Prostate gland (tissue), 2 donors: ENCODE measurements around the gene ISCU. TPM values are rescaled to one million over a fixed set of nuclear protein-coding genes. Genes with fewer than 3 reads are reported as not detected.

Experiments
- DNase-seq: peaks from one replicate; pipeline ENCODE4 v3.0.0-alpha.2; 2019; ENCODE audit warnings: low spot score
- H3K27ac ChIP-seq, 2 donors: fragments of 200-600 bp; sonication (generic); 2 replicates each; pipeline ENCODE4 v1.5.1; 2017 to 2019
- H3K27me3 ChIP-seq: fragments of 200-600 bp; sonication (generic); replicated peaks from 2 replicates; pipeline ENCODE4 v1.5.1; 2019; ENCODE audit not compliant: insufficient read depth
- H3K36me3 ChIP-seq, 2 donors: fragments of 200-600 bp; sonication (generic); 1 replicate in 1 of 2; 2 replicates in 1 of 2; pipeline versions ENCODE4 v1.5.1 to v1.8.1; 2017 to 2019
- H3K4me1 ChIP-seq: fragments of 200-600 bp; sonication (generic); replicated peaks from 2 replicates; pipeline ENCODE4 v1.5.1; 2019
- H3K4me3 ChIP-seq, 2 donors: fragments of 200-600 bp; sonication (generic); 2 replicates each; pipeline ENCODE4 v1.5.1; 2017 to 2019
- H3K9me3 ChIP-seq: fragments of 200-600 bp; sonication (generic); 2 replicates; pipeline ENCODE4 v1.5.1; 2017
- CTCF ChIP-seq, 4 experiments: fragments of 200-600 bp in 2 of 4; fragments of 450-650 bp in 2 of 4; sonication (generic) in 2 of 4; IDR thresholded peaks; 1 replicate in 3 of 4; 2 replicates in 1 of 4; pipeline ENCODE4 v1.5.1; 2016 to 2019; ENCODE audit warnings: antibody characterized with exemption in 4 of 4, mild to moderate bottlenecking in 2 of 4, moderate library complexity in 2 of 4
- POLR2A ChIP-seq: fragments of 450-650 bp; IDR thresholded peaks from one replicate; pipeline ENCODE4 v1.6.1; 2016; ENCODE audit warnings: antibody characterized with exemption, mild to moderate bottlenecking
- POLR2AphosphoS5 ChIP-seq: sonication (generic); formaldehyde crosslinking; IDR thresholded peaks from one replicate; pipeline ENCODE4 v1.6.1; 2017; ENCODE audit warnings: antibody characterized with exemption
- WGBS: methylation state at CpG from one replicate; pipeline ENCODE4 v1.1.5; 2018; 5-methylcytosine and 5-hydroxymethylcytosine counted together
- intact Hi-C: fragments of 100-400 bp; cut with DNase I; formaldehyde crosslinking; loops from one replicate; pipeline ENCODE4 v1.14.2; 2022
- total RNA-seq, 2 donors: library from RNA; depleted of rRNA; stranded (reverse); fragments of >200 nt; gene quantifications; one replicate each; pipeline ENCODE4 v1.1.0, GENCODE V29; 2016

ISCU gene
- total RNA-seq, 2 donors from 2014 or later: 170 to 203 TPM

- DNase-seq: no peak
- H3K9me3 ChIP-seq: no peaks in the 10 kb centered on the region
- no peak overlapping the region for H3K4me3 ChIP-seq
- no peaks in the 10 kb centered on the region for H3K4me1 ChIP-seq
- no peak overlapping the region for H3K27ac ChIP-seq
- TF ChIP-seq CTCF (IDR thresholded peaks at IDR 0.05) (no peak), POLR2AphosphoS5 (no peak), POLR2A (no peak)
- no peaks in the 10 kb centered on the region for H3K27me3 ChIP-seq
- intact Hi-C loops: no loop called here
- no peaks in the 10 kb centered on the region for H3K36me3 ChIP-seq
- 60% methylated on average over 2 of the region's 2 CpGs for WGBS
Measured at GRCh38 chr12:108578264-108578663, 15.9 kb downstream of the ISCU start.

- Histone ChIP-seq H3K36me3 (no peaks in the 10 kb centered on the region), H3K9me3 (no peaks in the 10 kb centered on the region), H3K27ac (no peak overlapping the region), H3K4me1 (no peaks in the 10 kb centered on the region), H3K4me3 (no peak overlapping the region), H3K27me3 (no peaks in the 10 kb centered on the region)
- intact Hi-C loops: no loop called here
- 99% methylated on average over 3 of the region's 3 CpGs for WGBS
- TF ChIP-seq POLR2A (no peak), CTCF (IDR thresholded peaks at IDR 0.05) (no peak), POLR2AphosphoS5 (no peak)
- DNase-seq: no peak
Measured at GRCh38 chr12:108578813-108579212, 16.4 kb downstream of the ISCU start.

GRCh38 chr12:108580531-108580930, 18.1 kb downstream of the ISCU start:
- 28% methylated on average over 3 of the region's 3 CpGs for WGBS
- Histone ChIP-seq H3K36me3 (no peaks in the 10 kb centered on the region), H3K27ac (no peak overlapping the region), H3K9me3 (no peaks in the 10 kb centered on the region), H3K4me3 (no peak overlapping the region), H3K4me1 (no peaks in the 10 kb centered on the region), H3K27me3 (no peaks in the 10 kb centered on the region)
- TF ChIP-seq CTCF (IDR thresholded peaks at IDR 0.05) (no peak), POLR2AphosphoS5 (no peak), POLR2A (no peak)
- no peak for DNase-seq
- intact Hi-C loops: no loop called here

- Histone ChIP-seq H3K4me1 (no peaks in the 10 kb centered on the region), H3K36me3 (no peaks in the 10 kb centered on the region), H3K27ac (no peak overlapping the region), H3K27me3 (no peaks in the 10 kb centered on the region), H3K4me3 (no peak overlapping the region), H3K9me3 (no peaks in the 10 kb centered on the region)
- intact Hi-C loops: no loop called here
- 78% methylated on average over 28 of the region's 33 CpGs for WGBS
- TF ChIP-seq POLR2A (no peak), POLR2AphosphoS5 (no peak), CTCF (IDR thresholded peaks at IDR 0.05) (no peak)
- no peak for DNase-seq
Measured at GRCh38 chr12:108581311-108582227, 19.2 kb downstream of the ISCU start.

- no peak for DNase-seq
- TF ChIP-seq CTCF (IDR thresholded peaks at IDR 0.05) (no peak), POLR2AphosphoS5 (no peak), POLR2A (no peak)
- Histone ChIP-seq H3K27ac (no peak overlapping the region), H3K4me1 (no peaks in the 10 kb centered on the region), H3K9me3 (no peaks in the 10 kb centered on the region), H3K36me3 (no peaks in the 10 kb centered on the region), H3K4me3 (no peak overlapping the region), H3K27me3 (no peaks in the 10 kb centered on the region)
- 85% methylated on average over 9 of the region's 9 CpGs for WGBS
- intact Hi-C loops: no loop called here
Measured at GRCh38 chr12:108582509-108582908, 20.1 kb downstream of the ISCU start.
